GM21717 (cell line): ENCODE measurements around the gene NAV1.
"Not testable (repeated sequence)": the region's sequence is repeated elsewhere in the genome, so short reads cannot be mapped to it uniquely, and the experiment has no call there.

ENCODE experiments used
- ATAC-seq: cut with Tn5 transposase; IDR thresholded peaks from one replicate; pipeline ENCODE4 v1.9.1; 2021; ENCODE audit warnings: mild to moderate bottlenecking, moderate library complexity; ENCODE audit not compliant: unreplicated experiment

The NAV1 gene

GRCh38 chr1:201545851-201546492 is 7.0 kb downstream of the NAV1 start:
- ATAC-seq, result peak; percentile 55

GRCh38 chr1:201549522-201549921 is 10.6 kb downstream of the NAV1 start:
- not testable (repeated sequence) for ATAC-seq

GRCh38 chr1:201551096-201551495 is 12.2 kb downstream of the NAV1 start:
- no peak for ATAC-seq

GRCh38 chr1:201551877-201552731 is 13.2 kb downstream of the NAV1 start:
- ATAC-seq, result no peak

- ATAC-seq, result no peak
Observed at GRCh38 chr1:201552941-201553351, 14.0 kb downstream of the NAV1 start.

GRCh38 chr1:201553496-201554189 is 14.7 kb downstream of the NAV1 start:
- no peak for ATAC-seq

GRCh38 chr1:201554190-201554600 is 15.3 kb downstream of the NAV1 start:
- no peak for ATAC-seq

GRCh38 chr1:201554789-201555592 is 16.1 kb downstream of the NAV1 start:
- no peak for ATAC-seq

GRCh38 chr1:201555593-201555945 is 16.6 kb downstream of the NAV1 start:
- no peak for ATAC-seq

GRCh38 chr1:201556841-201557571 is 18.1 kb downstream of the NAV1 start:
- no peak for ATAC-seq

GRCh38 chr1:201557572-201557958 is 18.6 kb downstream of the NAV1 start:
- no peak for ATAC-seq

GRCh38 chr1:201559679-201560162 is 20.8 kb downstream of the NAV1 start:
- no peak for ATAC-seq

GRCh38 chr1:201560328-201561194 is 21.6 kb downstream of the NAV1 start:
- ATAC-seq, result no peak

GRCh38 chr1:201561195-201561564 is 22.3 kb downstream of the NAV1 start:
- no peak for ATAC-seq

- no peak for ATAC-seq
Observed at GRCh38 chr1:201561601-201562000, 22.7 kb downstream of the NAV1 start.

GRCh38 chr1:201562257-201562656 is 23.3 kb downstream of the NAV1 start:
- ATAC-seq, result no peak

GRCh38 chr1:201562659-201563405 is 23.9 kb downstream of the NAV1 start:
- no peak for ATAC-seq

- no peak for ATAC-seq
Observed at GRCh38 chr1:201563406-201563780, 24.5 kb downstream of the NAV1 start.

- no peak for ATAC-seq
Observed at GRCh38 chr1:201563941-201564340, 25.0 kb downstream of the NAV1 start.
